Testis (tissue), 3 donors: ENCODE measurements around the gene FAM241B. TPM values are rescaled to one million over a fixed set of nuclear protein-coding genes. Genes with fewer than 3 reads are reported as not detected.

Experiments
- DNase-seq: peaks from one replicate; pipeline ENCODE4 v3.0.0-alpha.2; 2019
- H3K27ac ChIP-seq, 2 donors: fragments of 200-600 bp; sonication (generic); one replicate each; pipeline ENCODE4 v1.5.1; 2019
- H3K27me3 ChIP-seq: fragments of 200-600 bp; sonication (generic); one replicate; pipeline ENCODE4 v1.5.1; 2019
- H3K36me3 ChIP-seq: fragments of 200-600 bp; sonication (generic); one replicate; pipeline ENCODE4 v1.5.1; 2017; ENCODE audit warnings: low read depth; ENCODE audit errors: missing control alignments
- H3K4me1 ChIP-seq: fragments of 200-600 bp; sonication (generic); one replicate; pipeline ENCODE4 v1.5.1; 2019
- H3K4me3 ChIP-seq, 2 donors: fragments of 200-600 bp; sonication (generic); one replicate each; pipeline ENCODE4 v1.5.1; 2017 to 2019
- H3K9me3 ChIP-seq: fragments of 200-600 bp; sonication (generic); one replicate; pipeline ENCODE4 v1.5.1; 2017
- POLR2A ChIP-seq: fragments of 450-650 bp; IDR thresholded peaks from one replicate; pipeline ENCODE4 v1.6.1; 2017; ENCODE audit warnings: antibody characterized with exemption, mild to moderate bottlenecking, moderate library complexity
- WGBS, 2 donors: methylation state at CpG; one replicate each; pipeline ENCODE4 v1.1.5; 2018; 5-methylcytosine and 5-hydroxymethylcytosine counted together
- intact Hi-C: fragments of 100-400 bp; cut with DNase I; formaldehyde crosslinking; loops from one replicate; pipeline ENCODE4 v1.15.1; 2023; ENCODE audit warnings: low total_unique reads
- polyA plus RNA-seq: library from polyadenylated mRNA; stranded (reverse); fragments of 350-450 nt; fragmentation: Illumina TruSeq; extraction: RNeasy Lipid Tissue Mini Kit (QIAGEN cat#74804); gene quantifications from one replicate; pipeline ENCODE4 v1.2.3, GENCODE V29; 2014; ENCODE audit warnings: low read depth, low replicate concordance; ENCODE audit not compliant: insufficient read depth
- total RNA-seq, 2 donors: library from RNA; depleted of rRNA; stranded (reverse); fragments of >200 nt; gene quantifications; one replicate each; pipeline ENCODE4 v1.2.3, GENCODE V29; 2016
- TF ChIP-seq, protein P1 (sequence below), 3 experiments: fragments of 450-650 bp in 2 of 3; fragments of 200-600 bp in 1 of 3; sonication (generic) in 1 of 3; IDR thresholded peaks; one replicate each; pipeline ENCODE4 v1.5.1; 2016 to 2019; ENCODE audit warnings: antibody characterized with exemption in 3 of 3, mild to moderate bottlenecking in 2 of 3, moderate library complexity in 1 of 3

FAM241B gene
- total and polyA plus RNA-seq, 3 donors from 2014 or later, result 11.6 to 22.8 (median 17.6) TPM

DNA sequence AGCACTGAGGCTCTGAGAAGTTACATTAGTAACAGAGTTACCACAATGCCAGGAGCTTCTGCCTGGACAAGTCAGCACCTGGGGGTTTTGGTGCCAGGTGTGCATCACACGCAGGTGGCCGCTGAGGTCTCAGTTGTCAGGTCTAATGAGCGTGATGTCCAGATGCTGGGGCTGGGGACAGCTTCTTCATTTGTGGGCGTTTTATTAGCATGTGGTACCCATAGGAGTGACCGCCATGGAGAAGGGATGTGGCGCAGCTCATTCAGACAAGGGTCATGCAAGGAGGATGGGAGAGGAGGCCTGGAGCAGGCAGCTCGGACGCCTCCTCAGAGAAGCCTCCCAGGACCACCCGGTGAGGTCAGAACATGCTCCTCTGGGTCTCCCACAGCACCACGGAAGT, 27.8 kb downstream of the FAM241B start:
- H3K27me3 ChIP-seq, result no peaks in the 10 kb centered on the region
- H3K4me3 ChIP-seq, result no peak overlapping the region
- H3K4me1 ChIP-seq, result no peaks in the 10 kb centered on the region
- no peak overlapping the region for H3K27ac ChIP-seq
- 86 to 92% methylated on average over 10 of the region's 10 CpGs for WGBS, 2 donors
- intact Hi-C loops, result no loop called here
- no peaks in the 10 kb centered on the region for H3K9me3 ChIP-seq
- H3K36me3 ChIP-seq, result no peaks in the 10 kb centered on the region
- TF ChIP-seq, protein P1, sequence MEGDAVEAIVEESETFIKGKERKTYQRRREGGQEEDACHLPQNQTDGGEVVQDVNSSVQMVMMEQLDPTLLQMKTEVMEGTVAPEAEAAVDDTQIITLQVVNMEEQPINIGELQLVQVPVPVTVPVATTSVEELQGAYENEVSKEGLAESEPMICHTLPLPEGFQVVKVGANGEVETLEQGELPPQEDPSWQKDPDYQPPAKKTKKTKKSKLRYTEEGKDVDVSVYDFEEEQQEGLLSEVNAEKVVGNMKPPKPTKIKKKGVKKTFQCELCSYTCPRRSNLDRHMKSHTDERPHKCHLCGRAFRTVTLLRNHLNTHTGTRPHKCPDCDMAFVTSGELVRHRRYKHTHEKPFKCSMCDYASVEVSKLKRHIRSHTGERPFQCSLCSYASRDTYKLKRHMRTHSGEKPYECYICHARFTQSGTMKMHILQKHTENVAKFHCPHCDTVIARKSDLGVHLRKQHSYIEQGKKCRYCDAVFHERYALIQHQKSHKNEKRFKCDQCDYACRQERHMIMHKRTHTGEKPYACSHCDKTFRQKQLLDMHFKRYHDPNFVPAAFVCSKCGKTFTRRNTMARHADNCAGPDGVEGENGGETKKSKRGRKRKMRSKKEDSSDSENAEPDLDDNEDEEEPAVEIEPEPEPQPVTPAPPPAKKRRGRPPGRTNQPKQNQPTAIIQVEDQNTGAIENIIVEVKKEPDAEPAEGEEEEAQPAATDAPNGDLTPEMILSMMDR (IDR thresholded peaks at IDR 0.05), result no peak
- TF ChIP-seq POLR2A, result no peak
- no peak for DNase-seq

DNA sequence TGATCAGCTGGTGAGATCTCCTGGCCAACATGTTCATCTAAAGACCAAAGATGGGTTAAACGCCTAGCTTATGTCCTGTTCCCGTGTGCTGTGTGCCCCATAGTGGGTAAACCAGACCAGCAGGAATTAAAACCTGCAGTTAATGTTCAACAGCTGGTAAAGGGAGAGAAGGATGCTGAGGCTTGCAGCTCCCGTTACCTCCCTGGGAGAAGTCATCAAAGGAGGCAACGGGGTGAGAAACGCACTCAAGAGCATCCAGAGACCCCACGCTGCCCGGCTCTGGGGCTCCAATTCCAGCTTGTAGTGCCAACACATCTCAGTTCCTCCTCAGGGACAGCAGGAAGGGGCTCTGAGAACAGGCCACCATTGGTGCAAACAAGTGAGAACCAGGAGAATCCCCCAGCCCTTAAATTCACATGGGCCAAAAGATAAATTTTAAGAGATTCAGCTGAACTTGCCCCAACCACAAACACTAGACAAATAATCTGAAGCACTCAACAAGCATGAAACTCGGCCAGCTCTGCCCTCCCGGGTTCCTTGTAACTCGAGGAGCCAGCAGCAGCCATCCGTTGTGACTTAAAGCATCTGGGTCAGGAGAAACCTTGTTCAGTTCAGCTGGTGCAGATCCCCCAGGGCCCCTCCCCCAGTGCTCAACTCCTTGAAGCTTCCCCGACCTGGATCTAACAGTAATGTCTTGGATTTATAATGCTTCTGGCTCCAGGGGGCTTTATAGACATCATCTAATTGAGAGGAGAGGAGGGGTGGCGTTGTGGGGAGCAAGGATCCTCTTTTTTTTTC, 29.4 kb downstream of the FAM241B start:
- H3K9me3 ChIP-seq, result no peaks in the 10 kb centered on the region
- no peak for DNase-seq
- H3K27ac ChIP-seq, result no peak overlapping the region
- H3K4me1 ChIP-seq, result no peaks in the 10 kb centered on the region
- intact Hi-C loops, result no loop called here
- H3K36me3 ChIP-seq, result no peaks in the 10 kb centered on the region
- TF ChIP-seq POLR2A, result no peak
- TF ChIP-seq, protein P1 (IDR thresholded peaks at IDR 0.05), result no peak
- H3K27me3 ChIP-seq, result no peaks in the 10 kb centered on the region
- WGBS, 2 donors, result 66 to 79% methylated on average over 13 of the region's 13 CpGs
- no peak overlapping the region for H3K4me3 ChIP-seq

DNA sequence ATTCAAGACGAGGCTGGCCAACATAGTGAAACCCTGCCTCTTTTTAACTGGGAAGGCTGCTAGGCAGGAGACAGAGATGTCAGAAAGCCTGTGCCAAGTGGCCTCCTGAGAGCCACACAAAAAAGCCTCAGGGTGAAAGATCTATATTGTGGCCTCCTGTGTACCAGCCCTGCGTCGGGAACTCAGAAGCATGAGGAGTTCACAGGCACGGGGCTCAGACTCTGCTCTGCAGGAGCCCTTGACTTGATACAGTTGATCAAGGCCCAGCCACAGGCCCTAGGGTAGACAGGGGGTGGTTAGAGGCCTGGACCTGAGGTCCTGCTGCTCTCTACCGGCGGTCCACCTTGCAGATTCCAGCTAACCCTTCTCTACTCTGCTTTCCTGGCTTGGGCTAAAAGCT, 30.2 kb downstream of the FAM241B start:
- WGBS, 2 donors, result 69 to 88% methylated on average over 6 of the region's 6 CpGs
- Histone ChIP-seq H3K9me3 (no peaks in the 10 kb centered on the region), H3K27ac (no peak overlapping the region), H3K4me3 (no peak overlapping the region), H3K27me3 (no peaks in the 10 kb centered on the region), H3K4me1 (no peaks in the 10 kb centered on the region), H3K36me3 (no peaks in the 10 kb centered on the region)
- no peak for DNase-seq
- TF ChIP-seq, protein P1 (IDR thresholded peaks at IDR 0.05), result no peak
- TF ChIP-seq POLR2A, result no peak
- intact Hi-C loops, result no loop called here

DNA sequence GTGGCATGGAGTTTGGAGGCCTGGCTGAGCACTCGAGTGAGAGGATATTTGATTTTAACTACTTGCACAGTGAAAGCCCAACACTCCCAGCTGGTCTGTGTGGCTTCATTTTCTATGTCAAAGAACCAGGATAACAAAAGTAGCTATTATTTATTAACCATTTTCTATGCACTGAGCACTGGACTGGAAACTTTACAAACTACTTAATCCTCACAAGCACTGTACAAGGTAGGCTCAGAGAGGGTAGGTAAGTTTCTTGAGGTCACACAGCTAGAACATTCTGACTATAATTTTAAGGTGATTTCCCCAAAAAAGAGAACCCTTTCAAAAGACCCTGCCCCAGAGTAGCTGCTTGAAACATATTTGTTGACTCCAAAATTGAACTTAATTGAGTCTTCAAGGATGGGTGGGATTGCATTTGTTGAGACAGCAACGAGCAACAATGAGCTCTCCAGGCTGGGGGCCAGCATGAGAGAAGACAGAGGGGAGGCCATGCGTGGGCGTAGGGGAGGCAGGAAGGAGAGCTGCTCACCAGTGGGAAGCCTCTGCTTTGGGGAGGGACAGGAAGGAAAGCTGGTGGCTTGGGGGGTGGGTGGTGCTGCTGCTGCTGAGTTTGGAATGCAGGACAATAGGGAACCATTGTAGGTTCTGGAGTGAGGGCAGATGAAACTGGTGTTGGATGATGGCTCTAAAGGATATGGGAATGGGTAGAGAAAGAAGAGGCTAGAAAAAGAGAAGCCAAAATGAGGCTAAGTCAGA, 31.5 kb downstream of the FAM241B start:
- Histone ChIP-seq H3K4me1 (no peaks in the 10 kb centered on the region), H3K4me3 (no peak overlapping the region), H3K27ac (no peak overlapping the region), H3K9me3 (no peaks in the 10 kb centered on the region), H3K36me3 (no peaks in the 10 kb centered on the region), H3K27me3 (no peaks in the 10 kb centered on the region)
- TF ChIP-seq, protein P1 (IDR thresholded peaks at IDR 0.05), result no peak
- TF ChIP-seq POLR2A, result no peak
- no peak for DNase-seq
- intact Hi-C loops, result no loop called here
- 61 to 80% methylated on average over 4 of the region's 4 CpGs for WGBS, 2 donors
